MM.1S (cell line): ENCODE measurements around the gene CEP63.

ENCODE experiments used
- CTCF ChIP-seq: fragments of 300-600 bp; sonication (generic); IDR thresholded peaks from 2 replicates; pipeline ENCODE4 v1.5.1; 2016; ENCODE audit warnings: antibody characterized with exemption, low read length, mixed read lengths
- EZH2 ChIP-seq: fragments of 300-600 bp; sonication (generic); optimal IDR thresholded peaks from 2 replicates; pipeline ENCODE3; 2017; ENCODE audit warnings: low read depth, mild to moderate bottlenecking, antibody characterized with exemption, low read length, mixed read lengths
- EZH2phosphoT487 ChIP-seq: fragments of 300-600 bp; sonication (generic); IDR thresholded peaks from 2 replicates; pipeline ENCODE4 v1.6.1; 2018; ENCODE audit warnings: antibody characterized with exemption, low read length

GRCh38 chr3:134525293-134525692 lies 39.4 kb downstream of the CEP63 start:
- TF ChIP-seq CTCF (no peak), EZH2 (no peak), EZH2phosphoT487 (no peak)
